Measurements from ENCODE around the gene OBSCN.

- TF ChIP-seq CTCF (IDR thresholded peaks at IDR 0.05) (no peak), POLR2AphosphoS5 (IDR thresholded peaks at IDR 0.05; ENCODE audit: low read depth, low read length) (no peak)
Observed at GRCh38 chr1:228414511-228415211, 206.8 kb downstream of the OBSCN start.
